Rectal smooth muscle tissue (tissue), 1 donor: ENCODE data around the gene POLR1F.
A peak's percentile ranks its signal among the peaks of the same experiment; 100 is the strongest.

Experiments used
- H3K27ac ChIP-seq: one replicate; pipeline ENCODE4 v1.7.0; 2013; ENCODE audit warnings: low read depth, low read length, inconsistent platforms
- H3K27me3 ChIP-seq: one replicate; pipeline ENCODE4 v1.7.0; 2013; ENCODE audit warnings: low read length; ENCODE audit not compliant: control insufficient read depth, insufficient read depth
- H3K36me3 ChIP-seq: one replicate; pipeline ENCODE4 v1.7.0; 2013; ENCODE audit warnings: low read length; ENCODE audit not compliant: control insufficient read depth, insufficient read depth
- H3K4me1 ChIP-seq: one replicate; pipeline ENCODE4 v1.7.0; 2013; ENCODE audit warnings: low read length; ENCODE audit not compliant: control insufficient read depth, insufficient read depth
- H3K4me3 ChIP-seq: one replicate; pipeline ENCODE4 v1.7.0; 2013; ENCODE audit warnings: low read length
- H3K9ac ChIP-seq: one replicate; pipeline ENCODE4 v1.7.0; 2013; ENCODE audit warnings: low read length

Gene POLR1F

GRCh38 chr7:19708397-19709248 lies at the start of gene POLR1F:
Gene POLR1F (minus strand): TSS chr7:19709037. CDS start chr7:19709016, 21 bp downstream.
- no peaks in the 10 kb centered on the region for H3K27me3 ChIP-seq
- H3K4me1 ChIP-seq: peaks cover 9% of the 10 kb centered on the region
- H3K36me3 ChIP-seq: no peaks in the 10 kb centered on the region
- peak within 1 kb of the TSS; percentile 87 for H3K4me3 ChIP-seq
- peak within 1 kb of the TSS; percentile 72 for H3K27ac ChIP-seq
- H3K9ac ChIP-seq: peak within 1 kb of the TSS; percentile 92

- Histone ChIP-seq H3K27ac (no peak overlapping the region), H3K4me1 (no peaks in the 10 kb centered on the region), H3K27me3 (no peaks in the 10 kb centered on the region), H3K36me3 (no peaks in the 10 kb centered on the region), H3K4me3 (no peak overlapping the region), H3K9ac (no peak overlapping the region)
These were observed 45.8 kb upstream of the POLR1F start for GRCh38 chr7:19754521-19755116.

- Histone ChIP-seq H3K4me3 (no peak overlapping the region), H3K9ac (no peak overlapping the region), H3K27me3 (no peaks in the 10 kb centered on the region), H3K4me1 (no peaks in the 10 kb centered on the region), H3K27ac (no peak overlapping the region), H3K36me3 (no peaks in the 10 kb centered on the region)
These were observed 43.2 kb upstream of the POLR1F start for GRCh38 chr7:19752020-19752419.

GRCh38 chr7:19749658-19750057 lies 40.8 kb upstream of the POLR1F start:
- Histone ChIP-seq H3K27me3 (no peaks in the 10 kb centered on the region), H3K36me3 (no peaks in the 10 kb centered on the region), H3K9ac (no peak overlapping the region), H3K4me1 (no peaks in the 10 kb centered on the region), H3K27ac (no peak overlapping the region), H3K4me3 (no peak overlapping the region)

GRCh38 chr7:19747740-19748339 lies 39.0 kb upstream of the POLR1F start:
- H3K9ac ChIP-seq: no peak overlapping the region
- H3K4me3 ChIP-seq: no peak overlapping the region
- H3K27me3 ChIP-seq: no peaks in the 10 kb centered on the region
- no peaks in the 10 kb centered on the region for H3K36me3 ChIP-seq
- H3K4me1 ChIP-seq: no peaks in the 10 kb centered on the region
- no peak overlapping the region for H3K27ac ChIP-seq

- H3K4me1 ChIP-seq: no peaks in the 10 kb centered on the region
- H3K27me3 ChIP-seq: no peaks in the 10 kb centered on the region
- no peaks in the 10 kb centered on the region for H3K36me3 ChIP-seq
- H3K4me3 ChIP-seq: no peak overlapping the region
- H3K9ac ChIP-seq: no peak overlapping the region
- no peak overlapping the region for H3K27ac ChIP-seq
These were observed 35.2 kb upstream of the POLR1F start for GRCh38 chr7:19744075-19744474.

GRCh38 chr7:19728716-19729115 lies 19.9 kb upstream of the POLR1F start:
- no peak overlapping the region for H3K27ac ChIP-seq
- H3K4me3 ChIP-seq: no peak overlapping the region
- H3K9ac ChIP-seq: no peak overlapping the region
- no peaks in the 10 kb centered on the region for H3K4me1 ChIP-seq
- no peaks in the 10 kb centered on the region for H3K27me3 ChIP-seq
- no peaks in the 10 kb centered on the region for H3K36me3 ChIP-seq

GRCh38 chr7:19725770-19726169 lies 16.9 kb upstream of the POLR1F start:
- Histone ChIP-seq H3K27me3 (no peaks in the 10 kb centered on the region), H3K4me1 (no peaks in the 10 kb centered on the region), H3K4me3 (no peak overlapping the region), H3K27ac (no peak overlapping the region), H3K36me3 (no peaks in the 10 kb centered on the region), H3K9ac (no peak overlapping the region)

- Histone ChIP-seq H3K27ac (no peak overlapping the region), H3K9ac (no peak overlapping the region)
These were observed 6.7 kb upstream of the POLR1F start for GRCh38 chr7:19715499-19715898.

GRCh38 chr7:19713676-19714075 lies 4.8 kb upstream of the POLR1F start:
- H3K4me3 ChIP-seq: no peak overlapping the region

More at GRCh38 chr7:19715499-19715898, 6.7 kb upstream of the POLR1F start:
- no peaks in the 10 kb centered on the region for H3K36me3 ChIP-seq
- no peaks in the 10 kb centered on the region for H3K4me1 ChIP-seq
- H3K27me3 ChIP-seq: no peaks in the 10 kb centered on the region
- H3K4me3 ChIP-seq: no peak overlapping the region

GRCh38 chr7:19709249-19709578 lies 377 bp upstream of the POLR1F start:
- Histone ChIP-seq H3K9ac (no peak overlapping the region), H3K4me1 (peaks cover 9% of the 10 kb centered on the region), H3K36me3 (no peaks in the 10 kb centered on the region), H3K4me3 (peak overlapping the region; percentile 87), H3K27ac (peak overlapping the region; percentile 72), H3K27me3 (no peaks in the 10 kb centered on the region)

More at GRCh38 chr7:19713676-19714075, 4.8 kb upstream of the POLR1F start:
- Histone ChIP-seq H3K4me1 (peaks cover 5% of the 10 kb centered on the region), H3K9ac (no peak overlapping the region), H3K27ac (no peak overlapping the region), H3K36me3 (no peaks in the 10 kb centered on the region), H3K27me3 (no peaks in the 10 kb centered on the region)

GRCh38 chr7:19707240-19707639 lies 1.6 kb downstream of the POLR1F start:
- Histone ChIP-seq H3K27ac (no peak overlapping the region), H3K27me3 (no peaks in the 10 kb centered on the region), H3K4me1 (peaks cover 9% of the 10 kb centered on the region), H3K36me3 (no peaks in the 10 kb centered on the region), H3K4me3 (no peak overlapping the region), H3K9ac (no peak overlapping the region)
